ENCODE data around the gene WDR18.

WDR18 gene

GRCh38 chr19:1008268-1009040, 24.3 kb downstream of the WDR18 start:
- FAIRE-seq: no peak

DNA sequence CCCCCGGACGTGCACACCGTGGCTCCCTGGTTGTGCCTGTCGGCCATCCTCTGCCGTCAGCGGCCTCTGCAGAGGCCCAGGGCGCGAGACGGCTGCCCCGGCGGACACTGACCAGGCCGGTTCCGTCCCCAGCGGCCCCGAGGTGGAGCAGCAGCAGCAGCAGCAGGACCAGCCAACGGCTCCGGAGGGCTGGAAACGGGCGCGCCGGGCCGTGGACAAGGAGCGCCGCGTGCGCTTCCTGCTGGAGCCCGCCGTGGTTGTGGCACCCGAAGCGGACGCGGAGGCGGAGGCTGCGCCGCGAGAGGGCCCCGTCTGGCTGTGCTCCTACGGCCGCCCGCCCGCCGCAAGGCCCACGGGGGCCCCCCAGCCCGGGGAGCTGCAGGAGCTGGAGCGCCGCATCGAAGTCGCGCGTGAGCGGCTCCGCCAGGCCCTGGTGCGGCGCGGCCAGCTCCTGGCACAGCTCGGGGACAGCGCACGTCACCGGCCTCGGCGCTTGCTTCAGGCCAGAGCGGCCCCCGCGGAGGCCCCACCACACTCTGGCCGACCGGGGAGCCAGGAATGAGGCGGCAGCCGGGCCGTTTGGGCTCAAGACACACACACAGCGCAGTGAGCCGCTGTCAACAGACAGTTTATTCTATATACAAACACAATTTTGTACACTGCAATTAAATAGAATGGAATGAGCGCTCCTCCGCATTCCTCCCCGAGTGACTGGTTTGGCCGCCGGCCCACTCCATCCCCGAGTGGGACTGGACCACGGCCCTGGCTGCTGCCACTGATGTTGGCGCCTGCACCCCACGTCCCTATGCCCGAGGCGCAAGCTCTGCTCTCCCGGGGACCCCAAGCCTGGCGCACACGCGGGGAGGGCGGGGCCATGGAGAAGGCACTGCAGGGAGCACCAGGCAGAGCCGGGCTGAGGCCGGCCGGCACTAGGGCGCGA, 25.2 kb downstream of the WDR18 start:
- no peak for FAIRE-seq

DNA sequence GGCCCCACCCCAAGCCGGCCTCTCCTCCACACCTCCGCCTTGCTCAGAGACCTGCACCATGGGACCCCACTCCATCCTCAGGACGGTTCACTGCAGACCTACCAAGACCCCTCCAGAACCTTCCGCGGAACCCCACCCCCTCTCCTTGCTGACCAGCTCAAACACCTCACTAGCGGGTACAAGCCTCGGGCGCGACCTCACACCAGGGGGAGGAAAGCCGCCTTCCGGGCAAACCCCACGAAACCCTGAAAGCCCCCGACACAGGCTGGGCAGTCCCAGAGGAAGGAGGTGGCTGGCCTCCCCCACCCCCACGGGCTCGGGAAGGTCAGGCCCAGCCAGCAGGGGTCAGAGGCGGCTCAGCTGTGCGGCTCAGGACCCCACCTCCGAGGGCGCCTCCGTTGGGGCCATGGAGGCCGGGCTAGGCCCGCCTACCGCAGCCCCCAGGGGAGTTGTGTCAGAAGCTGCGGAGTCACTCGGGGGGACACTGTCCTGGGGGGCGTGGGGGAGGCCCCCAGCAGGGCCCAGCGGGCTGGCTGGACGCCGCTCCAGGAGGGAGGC, 25.9 kb downstream of the WDR18 start:
- FAIRE-seq: no peak

DNA sequence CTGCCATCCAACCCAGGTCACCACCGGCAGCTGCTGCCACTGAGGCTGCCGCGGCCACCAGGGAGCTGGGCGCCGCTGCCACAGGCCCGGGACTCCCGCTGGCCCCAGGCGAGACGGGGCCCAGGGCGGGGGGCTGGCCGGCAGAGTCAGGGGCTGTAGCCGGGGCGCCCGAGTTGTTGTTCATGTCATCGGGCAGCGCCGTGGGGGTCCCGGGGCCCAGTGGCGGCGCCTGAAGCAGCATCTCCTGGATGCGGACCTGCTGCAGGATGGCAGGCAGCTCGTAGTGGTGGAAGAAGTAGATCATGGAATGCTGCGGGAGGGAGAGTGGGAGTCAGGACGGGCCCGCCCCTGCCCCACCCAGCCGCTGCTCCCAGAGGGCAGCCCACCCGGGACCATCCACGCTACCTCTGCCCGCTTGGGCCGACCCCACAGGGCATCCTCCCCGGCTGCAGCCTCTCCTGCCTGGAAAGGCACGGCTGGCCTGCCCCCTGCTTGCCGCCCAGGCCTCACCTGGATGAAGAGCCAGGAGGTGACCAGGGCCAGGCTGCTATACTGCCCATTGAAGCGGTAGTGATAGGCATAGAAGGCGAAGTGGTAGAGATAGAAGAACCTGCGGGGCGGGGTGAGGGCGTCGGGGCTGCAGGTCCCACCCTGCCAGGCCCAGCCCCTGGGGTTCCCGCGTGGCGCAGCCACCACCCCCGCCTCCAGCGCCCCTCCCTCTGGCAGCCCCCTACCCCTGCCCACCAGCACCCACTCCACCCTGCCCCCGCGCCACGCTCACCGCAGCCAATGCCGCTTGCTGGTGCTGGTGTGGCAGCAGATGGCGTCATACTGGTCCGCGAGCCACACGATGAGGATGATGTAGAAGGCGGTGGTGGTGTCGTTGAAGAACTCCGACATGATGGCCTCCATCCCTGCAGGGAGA, 26.7 kb downstream of the WDR18 start:
- no peak for FAIRE-seq

DNA sequence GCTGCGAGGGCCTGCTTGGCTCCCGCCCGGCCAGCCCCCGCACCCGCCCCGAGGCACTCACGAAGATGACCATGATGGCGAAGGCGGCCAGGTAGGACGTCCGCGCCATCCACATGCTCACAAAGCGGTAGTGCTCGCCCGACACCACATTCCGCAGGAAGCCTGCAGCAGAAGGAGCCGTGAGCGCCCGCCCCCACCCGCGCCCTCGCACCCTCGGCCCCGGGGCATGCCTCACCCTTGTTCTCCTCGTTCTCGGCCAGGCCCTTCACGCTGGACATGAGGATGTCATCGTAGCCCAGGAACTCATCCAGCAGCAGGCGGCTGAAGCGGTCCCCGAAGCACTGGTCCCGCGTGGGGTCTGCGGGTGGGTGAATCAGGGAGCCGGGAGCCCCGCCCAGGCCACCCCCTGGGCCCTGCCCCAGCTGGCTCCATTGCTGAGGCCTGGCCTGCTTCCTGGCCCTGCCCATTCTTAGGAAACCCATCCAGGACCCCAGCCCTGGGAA, 27.7 kb downstream of the WDR18 start:
- FAIRE-seq: no peak

DNA sequence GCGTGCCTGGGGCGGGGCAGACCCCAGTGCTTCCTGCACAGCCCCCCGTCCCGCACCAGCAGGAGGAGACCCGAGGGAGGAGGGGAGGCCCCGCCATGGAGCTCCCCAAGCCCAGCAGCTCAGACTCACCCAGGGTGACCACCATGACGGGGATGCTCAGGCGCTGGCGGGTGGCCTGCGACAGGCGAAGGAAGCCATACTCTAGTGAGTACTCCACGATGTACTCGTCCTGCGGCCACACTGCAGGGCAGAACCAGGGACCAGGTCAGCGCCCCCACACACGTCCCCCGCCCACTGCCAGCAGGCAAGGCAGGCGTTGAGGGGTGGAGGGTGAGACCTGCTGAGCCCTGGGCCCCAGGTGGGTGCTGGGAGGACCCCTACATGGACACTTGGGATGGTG, 28.2 kb downstream of the WDR18 start:
- FAIRE-seq: no peak

DNA sequence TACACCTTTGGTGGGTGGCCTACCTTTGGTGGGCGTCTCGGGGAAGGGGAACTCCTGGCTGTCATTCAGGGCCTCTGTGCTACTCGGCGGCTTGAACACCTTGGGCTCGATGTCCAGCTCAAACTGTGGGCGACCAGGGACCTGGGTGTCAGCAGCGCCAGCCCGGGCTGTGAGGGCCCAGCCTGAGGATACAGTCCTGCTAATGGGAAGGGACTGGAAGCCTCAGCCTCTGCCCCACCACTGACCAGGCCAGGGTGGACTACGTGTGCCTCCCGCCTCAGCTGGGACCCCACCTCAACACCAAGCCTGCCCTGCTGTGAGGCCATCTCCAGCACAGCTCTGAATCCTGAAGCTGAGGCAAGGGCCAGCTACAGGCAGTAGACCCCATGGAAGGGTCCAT, 29.1 kb downstream of the WDR18 start:
- no peak for FAIRE-seq

DNA sequence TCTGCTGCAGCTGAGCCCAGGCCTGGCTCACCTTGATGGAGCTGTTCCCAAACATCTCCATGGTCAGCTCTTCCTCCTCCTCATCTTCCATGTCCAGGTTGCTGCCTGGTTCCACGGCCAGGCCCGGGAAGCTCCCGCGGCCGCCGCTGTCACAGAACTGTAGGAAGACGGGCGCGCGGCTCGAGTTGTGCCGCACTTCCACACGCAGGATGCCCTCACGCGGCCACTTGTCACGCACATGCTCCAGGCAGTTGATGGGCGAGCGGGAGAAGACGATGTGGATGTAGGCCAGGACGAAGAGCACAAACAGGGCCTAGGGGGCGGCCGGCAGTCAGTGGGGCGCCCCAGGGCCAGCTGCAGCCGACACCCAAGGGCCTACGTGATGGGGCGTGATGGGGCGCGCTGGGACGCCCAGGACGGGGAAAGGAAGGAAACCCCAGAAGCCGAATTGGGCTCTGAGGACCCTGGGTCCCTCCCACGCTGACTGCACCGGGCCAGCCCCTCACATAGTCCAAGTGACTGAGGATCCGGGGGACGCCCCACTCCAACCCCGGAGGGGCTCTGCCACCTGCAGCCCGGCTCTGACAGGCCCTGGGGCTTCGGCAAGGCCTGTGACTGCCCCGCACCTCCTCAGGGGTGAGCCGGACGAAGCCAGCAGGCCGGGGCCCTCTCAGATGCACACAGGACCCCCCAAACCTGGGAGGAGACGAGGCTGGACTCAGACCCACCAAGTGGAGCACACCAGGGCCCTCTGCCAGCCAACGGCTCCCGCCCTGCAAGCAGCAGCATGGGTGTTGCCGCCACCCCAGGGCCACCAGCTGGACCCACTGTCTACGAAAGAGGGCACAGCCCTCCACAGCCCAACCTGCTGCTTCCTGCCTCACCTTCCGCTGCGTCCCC, 30.3 kb downstream of the WDR18 start:
- FAIRE-seq: no peak

GRCh38 chr19:1015061-1015781, 31.1 kb downstream of the WDR18 start:
- no peak for FAIRE-seq

- no peak for FAIRE-seq
These were observed 31.9 kb downstream of the WDR18 start for GRCh38 chr19:1015782-1016646.

DNA sequence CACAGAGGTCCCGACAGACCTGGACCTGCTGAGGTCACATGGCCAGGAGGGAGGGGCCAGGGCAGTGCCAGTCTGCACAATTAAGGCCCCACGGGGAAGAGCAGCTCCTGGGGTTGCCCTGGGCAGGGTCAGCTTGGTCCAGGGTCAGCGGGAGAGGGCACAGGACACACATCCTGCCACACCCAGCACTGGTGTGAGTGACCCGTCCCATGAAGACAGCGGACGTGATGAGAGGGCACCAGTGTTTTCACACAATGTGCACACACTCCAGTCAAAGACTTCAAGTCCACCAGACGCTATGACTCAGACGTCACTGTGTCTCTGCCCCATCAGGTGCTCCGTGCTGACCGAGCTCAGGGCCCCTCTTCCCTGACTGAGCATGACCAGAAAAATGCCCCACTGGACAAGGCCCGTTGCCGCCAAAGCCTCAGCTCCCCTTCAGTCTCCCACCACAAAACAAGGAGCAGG, 32.5 kb downstream of the WDR18 start:
- FAIRE-seq: no peak

DNA sequence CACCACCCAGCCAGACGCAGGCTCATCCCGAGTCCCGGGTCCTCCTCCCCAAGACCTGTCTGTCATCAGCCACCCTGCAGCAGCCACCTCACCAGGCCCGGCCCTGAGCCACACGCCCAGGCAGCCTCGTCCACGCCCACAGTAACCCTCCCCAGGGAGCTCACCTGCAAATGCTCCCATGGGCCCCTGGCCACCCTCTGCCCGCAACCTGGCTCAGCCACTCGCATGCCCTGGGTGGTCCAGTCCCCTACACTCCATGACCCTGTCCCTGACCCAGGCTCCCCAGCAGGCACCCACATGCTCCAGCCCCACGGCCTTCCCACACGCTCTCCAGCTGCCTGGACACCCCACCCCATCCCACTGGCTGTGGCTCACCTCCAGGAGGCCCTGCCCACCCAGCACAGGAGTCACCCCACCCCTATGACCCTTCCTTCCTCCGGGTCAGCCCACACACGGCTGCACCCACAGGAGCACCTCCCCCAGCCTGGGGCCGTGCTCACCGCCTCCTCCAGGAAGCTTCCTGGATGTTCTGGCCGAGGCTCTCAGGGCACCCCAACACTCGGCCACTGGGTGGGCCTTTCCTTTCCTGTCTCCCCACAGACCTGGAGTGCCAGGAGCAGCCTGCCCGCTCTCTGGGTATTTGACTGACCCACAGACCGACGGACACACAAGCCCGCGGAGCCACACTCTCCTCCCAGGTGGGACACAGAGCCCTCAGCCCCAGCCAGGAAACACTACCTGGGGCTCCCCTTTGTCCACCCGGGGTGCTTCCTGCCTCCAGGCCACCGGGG, 33.2 kb downstream of the WDR18 start:
- no peak for FAIRE-seq

- no peak for FAIRE-seq
These were observed 33.8 kb downstream of the WDR18 start for GRCh38 chr19:1017906-1018305.

- no peak for FAIRE-seq
These were observed 34.2 kb downstream of the WDR18 start for GRCh38 chr19:1018393-1018792.

- FAIRE-seq: no peak
These were observed 34.9 kb downstream of the WDR18 start for GRCh38 chr19:1018932-1019615.

GRCh38 chr19:1019616-1019961, 35.4 kb downstream of the WDR18 start:
- no peak for FAIRE-seq

- no peak for FAIRE-seq
These were observed 36.1 kb downstream of the WDR18 start for GRCh38 chr19:1019980-1020867.
